ENCODE data around the gene PUM2. TPM values are rescaled to one million over a fixed set of nuclear protein-coding genes. Genes with fewer than 3 reads are reported as not detected.

The PUM2 gene
- polyA plus RNA-seq, 3 donors, result 109 to 113 (median 112) TPM

- DNase-seq (ENCODE audit: low read depth in 3 of 3, low spot score in 2 of 3), result no peak
Observed at GRCh38 chr2:20346565-20347381, 3.9 kb downstream of the PUM2 start.

GRCh38 chr2:20343128-20343527, 7.5 kb downstream of the PUM2 start:
- no peak for DNase-seq (ENCODE audit: low read depth in 3 of 3, low spot score in 2 of 3)

- no peak for DNase-seq (ENCODE audit: low read depth in 3 of 3, low spot score in 2 of 3)
Observed at GRCh38 chr2:20339012-20339411, 11.6 kb downstream of the PUM2 start.

- DNase-seq (ENCODE audit: low read depth in 3 of 3, low spot score in 2 of 3), result no peak
Observed at GRCh38 chr2:20334605-20335203, 15.9 kb downstream of the PUM2 start.

GRCh38 chr2:20333738-20334137, 16.9 kb downstream of the PUM2 start:
- no peak for DNase-seq (ENCODE audit: low read depth in 3 of 3, low spot score in 2 of 3)

- DNase-seq (ENCODE audit: low read depth in 3 of 3, low spot score in 2 of 3), result no peak
Observed at GRCh38 chr2:20330192-20330591, 20.5 kb downstream of the PUM2 start.

GRCh38 chr2:20327370-20327769, 23.3 kb downstream of the PUM2 start:
- DNase-seq (ENCODE audit: low read depth in 3 of 3, low spot score in 2 of 3), result no peak

GRCh38 chr2:20326163-20326780, 24.4 kb downstream of the PUM2 start:
- no peak for DNase-seq (ENCODE audit: low read depth in 3 of 3, low spot score in 2 of 3)

- DNase-seq (ENCODE audit: low read depth in 3 of 3, low spot score in 2 of 3), result no peak
Observed at GRCh38 chr2:20322527-20323300, 27.9 kb downstream of the PUM2 start.

GRCh38 chr2:20317690-20318089, 33.0 kb downstream of the PUM2 start:
- DNase-seq (ENCODE audit: low read depth in 3 of 3, low spot score in 2 of 3), result no peak

GRCh38 chr2:20317197-20317596, 33.4 kb downstream of the PUM2 start:
- no peak for DNase-seq (ENCODE audit: low read depth in 3 of 3, low spot score in 2 of 3)

- no peak for DNase-seq (ENCODE audit: low read depth in 3 of 3, low spot score in 2 of 3)
Observed at GRCh38 chr2:20314562-20315501, 35.8 kb downstream of the PUM2 start.

GRCh38 chr2:20313659-20314058, 37.0 kb downstream of the PUM2 start:
- DNase-seq (ENCODE audit: low read depth in 3 of 3, low spot score in 2 of 3), result no peak

- no peak for DNase-seq (ENCODE audit: low read depth in 3 of 3, low spot score in 2 of 3)
Observed at GRCh38 chr2:20309001-20309400, 41.6 kb downstream of the PUM2 start.

GRCh38 chr2:20307311-20307710, 43.3 kb downstream of the PUM2 start:
- DNase-seq (ENCODE audit: low read depth in 3 of 3, low spot score in 2 of 3), result no peak

GRCh38 chr2:20304411-20304810, 46.2 kb downstream of the PUM2 start:
- no peak for DNase-seq (ENCODE audit: low read depth in 3 of 3, low spot score in 2 of 3)

GRCh38 chr2:20303966-20304365, 46.7 kb downstream of the PUM2 start:
- no peak for DNase-seq (ENCODE audit: low read depth in 3 of 3, low spot score in 2 of 3)

- DNase-seq (ENCODE audit: low read depth in 3 of 3, low spot score in 2 of 3), result no peak
Observed at GRCh38 chr2:20302019-20302418, 48.6 kb downstream of the PUM2 start.

GRCh38 chr2:20300656-20301055, 50.0 kb downstream of the PUM2 start:
- DNase-seq (ENCODE audit: low read depth in 3 of 3, low spot score in 2 of 3), result no peak

- no peak for DNase-seq (ENCODE audit: low read depth in 3 of 3, low spot score in 2 of 3)
Observed at GRCh38 chr2:20299113-20299512, 51.5 kb downstream of the PUM2 start.

Data from right renal cortex interstitium (tissue), 3 donors.